Vagina (tissue), 2 donors: ENCODE data around the gene ACOX1. TPM values are rescaled to one million over a fixed set of nuclear protein-coding genes. Genes with fewer than 3 reads are reported as not detected.

ENCODE experiments used
- DNase-seq, 2 donors: peaks; one replicate each; pipeline ENCODE4 v3.0.0-alpha.2; 2017; ENCODE audit errors: extremely low spot score in 2 of 2
- H3K27ac ChIP-seq: fragments of 200-600 bp; sonication (generic); one replicate; pipeline ENCODE4 v1.5.1; 2019
- H3K27me3 ChIP-seq: fragments of 200-600 bp; sonication (generic); one replicate; pipeline ENCODE4 v1.5.1; 2019
- H3K36me3 ChIP-seq, 2 donors: fragments of 200-600 bp; sonication (generic); one replicate each; pipeline ENCODE4 v1.5.1; 2017 to 2019
- H3K4me1 ChIP-seq: fragments of 200-600 bp; sonication (generic); one replicate; pipeline ENCODE4 v1.5.1; 2019
- H3K4me3 ChIP-seq, 2 donors: fragments of 200-600 bp; sonication (generic); 1 replicate in 1 of 2; 2 replicates in 1 of 2; pipeline ENCODE4 v1.5.1; 2016 to 2019
- H3K9me3 ChIP-seq: fragments of 200-600 bp; sonication (generic); one replicate; pipeline ENCODE4 v1.5.1; 2019
- POLR2A ChIP-seq, 2 donors: fragments of 450-650 bp; IDR thresholded peaks; one replicate each; pipeline ENCODE4 v1.6.1; 2017; ENCODE audit warnings: antibody characterized with exemption in 2 of 2, mild to moderate bottlenecking in 2 of 2, moderate library complexity in 2 of 2
- POLR2AphosphoS5 ChIP-seq, 2 donors: sonication (generic); formaldehyde crosslinking; IDR thresholded peaks; one replicate each; pipeline ENCODE4 v1.9.0; 2017; ENCODE audit warnings: antibody characterized with exemption in 2 of 2, mild to moderate bottlenecking in 2 of 2, low read depth in 1 of 2; ENCODE audit not compliant: insufficient read depth in 1 of 2
- intact Hi-C: fragments of 100-400 bp; cut with DNase I; formaldehyde crosslinking; loops from one replicate; pipeline ENCODE4 v1.15.1; 2023
- total RNA-seq: library from RNA; depleted of rRNA; stranded (reverse); fragments of >200 nt; gene quantifications from one replicate; pipeline ENCODE4 v1.2.3, GENCODE V29; 2016
- TF ChIP-seq, protein P1 (sequence below), 3 experiments: fragments of 450-650 bp in 2 of 3; fragments of 200-600 bp in 1 of 3; sonication (generic) in 1 of 3; IDR thresholded peaks; one replicate each; pipeline ENCODE4 v1.5.1; 2017 to 2019; ENCODE audit warnings: antibody characterized with exemption in 3 of 3, mild to moderate bottlenecking in 2 of 3, moderate library complexity in 2 of 3

Gene ACOX1
- total RNA-seq, 1 donor from 2014 or later: 50.6 TPM

DNA sequence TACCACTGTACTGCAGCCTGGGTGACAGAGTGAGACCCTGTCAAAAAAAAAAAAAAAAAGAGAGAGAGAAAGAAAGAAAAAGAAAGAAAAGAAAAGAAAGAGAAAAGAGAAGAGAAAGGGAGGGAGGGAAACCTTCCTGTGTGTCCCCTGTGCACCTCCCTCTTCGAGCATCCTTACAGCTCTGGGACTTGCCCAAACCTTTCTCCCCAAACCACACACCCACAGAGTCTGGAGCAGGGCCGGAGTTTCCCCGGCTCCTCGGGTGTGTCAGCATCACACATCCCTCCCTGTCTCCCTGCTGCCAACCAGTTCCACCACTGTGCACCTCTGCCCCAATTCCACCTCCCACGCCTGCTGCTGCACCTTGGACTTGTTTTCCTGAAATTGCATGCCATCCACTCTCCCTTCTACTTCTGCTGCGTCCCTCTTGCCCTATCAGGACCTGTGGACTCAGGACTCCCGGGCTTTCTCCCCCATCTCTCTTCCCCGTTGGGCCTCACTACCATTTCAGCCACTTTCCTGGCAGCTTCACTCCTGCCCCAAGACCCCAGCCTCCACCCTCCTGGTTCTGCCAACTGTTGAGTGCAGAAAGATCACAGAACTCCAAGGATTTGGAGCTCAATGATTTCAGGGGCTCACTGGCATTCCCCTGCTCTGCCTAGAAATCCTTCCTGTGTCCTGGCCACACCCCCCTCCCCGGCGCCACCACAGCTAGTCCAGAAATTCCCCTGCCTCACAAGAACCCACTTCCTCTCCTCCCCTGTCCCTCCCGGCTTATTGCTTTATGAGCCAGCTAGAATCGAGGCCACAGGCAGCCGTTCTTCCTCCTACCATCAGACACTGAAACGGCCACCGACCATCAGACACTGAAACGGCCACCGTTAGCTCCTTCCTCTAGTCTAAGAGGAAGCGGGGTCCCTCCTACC, 18.0 kb upstream of the ACOX1 start:
- no peak for TF ChIP-seq POLR2AphosphoS5 (IDR thresholded peaks at IDR 0.05; ENCODE audit: insufficient read depth in 1 of 2, low read depth in 1 of 2)
- TF ChIP-seq, protein P1, sequence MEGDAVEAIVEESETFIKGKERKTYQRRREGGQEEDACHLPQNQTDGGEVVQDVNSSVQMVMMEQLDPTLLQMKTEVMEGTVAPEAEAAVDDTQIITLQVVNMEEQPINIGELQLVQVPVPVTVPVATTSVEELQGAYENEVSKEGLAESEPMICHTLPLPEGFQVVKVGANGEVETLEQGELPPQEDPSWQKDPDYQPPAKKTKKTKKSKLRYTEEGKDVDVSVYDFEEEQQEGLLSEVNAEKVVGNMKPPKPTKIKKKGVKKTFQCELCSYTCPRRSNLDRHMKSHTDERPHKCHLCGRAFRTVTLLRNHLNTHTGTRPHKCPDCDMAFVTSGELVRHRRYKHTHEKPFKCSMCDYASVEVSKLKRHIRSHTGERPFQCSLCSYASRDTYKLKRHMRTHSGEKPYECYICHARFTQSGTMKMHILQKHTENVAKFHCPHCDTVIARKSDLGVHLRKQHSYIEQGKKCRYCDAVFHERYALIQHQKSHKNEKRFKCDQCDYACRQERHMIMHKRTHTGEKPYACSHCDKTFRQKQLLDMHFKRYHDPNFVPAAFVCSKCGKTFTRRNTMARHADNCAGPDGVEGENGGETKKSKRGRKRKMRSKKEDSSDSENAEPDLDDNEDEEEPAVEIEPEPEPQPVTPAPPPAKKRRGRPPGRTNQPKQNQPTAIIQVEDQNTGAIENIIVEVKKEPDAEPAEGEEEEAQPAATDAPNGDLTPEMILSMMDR (IDR thresholded peaks at IDR 0.05): no peak
- no peak for TF ChIP-seq POLR2A (IDR thresholded peaks at IDR 0.05)

DNA sequence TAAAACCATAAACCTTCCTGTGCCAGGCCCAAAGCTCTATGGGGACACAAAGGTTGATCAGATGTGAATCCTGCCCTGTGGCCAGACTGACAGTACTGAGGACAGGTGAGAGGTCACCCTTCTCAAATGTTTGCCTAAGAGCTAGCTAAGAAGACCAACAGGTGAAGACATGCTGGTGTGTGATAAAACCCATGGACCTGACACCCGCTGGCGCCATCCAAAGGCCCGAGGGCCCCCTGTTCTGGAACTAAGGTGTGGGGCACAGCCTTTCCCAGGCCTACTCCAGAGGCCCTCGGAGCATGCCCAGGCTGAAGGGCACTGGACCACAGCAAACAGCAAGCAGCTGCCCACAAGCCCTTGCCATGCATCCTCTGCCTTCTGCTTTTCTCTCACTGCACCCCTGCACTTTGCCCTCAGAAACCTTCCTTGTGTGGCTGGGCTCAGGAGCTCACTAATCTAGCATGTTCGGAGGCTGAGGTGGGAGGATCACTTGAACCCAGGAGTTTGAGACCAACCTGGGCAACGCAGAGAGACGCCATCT, 16.5 kb upstream of the ACOX1 start:
- intact Hi-C loops: no loop called here
- H3K36me3 ChIP-seq: peaks cover 0 to 5% of the 10 kb centered on the region in 2 donors
- H3K27me3 ChIP-seq: no peaks in the 10 kb centered on the region
- H3K4me1 ChIP-seq: peaks cover 13% of the 10 kb centered on the region
- TF ChIP-seq POLR2A (IDR thresholded peaks at IDR 0.05) (no peak), POLR2AphosphoS5 (IDR thresholded peaks at IDR 0.05; ENCODE audit: insufficient read depth in 1 of 2, low read depth in 1 of 2) (no peak)
- TF ChIP-seq, protein P1 (IDR thresholded peaks at IDR 0.05): no peak
- no peaks in the 10 kb centered on the region for H3K9me3 ChIP-seq
- DNase-seq: no peak
- no peak overlapping the region for H3K4me3 ChIP-seq
- H3K27ac ChIP-seq: no peak overlapping the region

More for the DNA sequence above, 18.0 kb upstream of the ACOX1 start:
- Histone ChIP-seq H3K36me3 (no peaks in the 10 kb centered on the region), H3K27ac (no peak overlapping the region), H3K9me3 (no peaks in the 10 kb centered on the region), H3K27me3 (no peaks in the 10 kb centered on the region), H3K4me1 (peaks cover 14% of the 10 kb centered on the region), H3K4me3 (no peak overlapping the region)
- intact Hi-C loops: no loop called here
- peak in 1 of 2 donors; percentile 83 for DNase-seq

DNA sequence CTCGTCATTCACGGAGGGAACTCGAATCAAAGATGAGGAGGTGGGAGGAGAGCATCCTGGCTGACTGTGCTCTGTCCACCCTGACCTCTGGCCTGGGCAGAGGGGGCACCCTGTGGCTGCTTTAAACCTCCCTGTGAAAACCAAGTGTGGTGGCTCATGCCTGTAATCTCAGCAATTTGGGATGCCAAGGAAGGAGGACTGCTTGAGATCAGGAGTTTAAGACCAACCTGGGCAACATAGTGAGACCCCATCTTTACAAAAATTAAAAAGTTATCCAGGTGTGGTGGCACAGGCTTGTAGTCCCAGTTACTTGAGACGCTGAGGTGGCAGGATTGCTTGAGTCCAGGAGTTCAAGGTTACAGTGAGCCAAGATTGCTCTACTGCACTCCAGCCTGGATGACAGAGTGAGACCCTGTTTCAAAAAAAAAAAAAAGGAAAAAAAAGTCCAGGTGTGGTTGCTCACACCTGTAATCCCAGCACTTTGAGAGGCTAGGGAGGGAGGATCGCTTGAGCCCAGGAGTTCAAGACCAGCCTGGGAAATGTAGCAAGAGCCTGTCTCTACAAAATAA, 15.9 kb upstream of the ACOX1 start:
- no peak overlapping the region for H3K27ac ChIP-seq
- TF ChIP-seq POLR2AphosphoS5 (IDR thresholded peaks at IDR 0.05; ENCODE audit: insufficient read depth in 1 of 2, low read depth in 1 of 2) (no peak), POLR2A (IDR thresholded peaks at IDR 0.05) (no peak)
- TF ChIP-seq, protein P1 (IDR thresholded peaks at IDR 0.05): no peak
- DNase-seq: no peak
- H3K36me3 ChIP-seq: peaks cover 0 to 5% of the 10 kb centered on the region in 2 donors
- peaks cover 9% of the 10 kb centered on the region for H3K4me1 ChIP-seq
- H3K4me3 ChIP-seq: no peak overlapping the region
- intact Hi-C loops: no loop called here
- H3K9me3 ChIP-seq: no peaks in the 10 kb centered on the region
- H3K27me3 ChIP-seq: no peaks in the 10 kb centered on the region

DNA sequence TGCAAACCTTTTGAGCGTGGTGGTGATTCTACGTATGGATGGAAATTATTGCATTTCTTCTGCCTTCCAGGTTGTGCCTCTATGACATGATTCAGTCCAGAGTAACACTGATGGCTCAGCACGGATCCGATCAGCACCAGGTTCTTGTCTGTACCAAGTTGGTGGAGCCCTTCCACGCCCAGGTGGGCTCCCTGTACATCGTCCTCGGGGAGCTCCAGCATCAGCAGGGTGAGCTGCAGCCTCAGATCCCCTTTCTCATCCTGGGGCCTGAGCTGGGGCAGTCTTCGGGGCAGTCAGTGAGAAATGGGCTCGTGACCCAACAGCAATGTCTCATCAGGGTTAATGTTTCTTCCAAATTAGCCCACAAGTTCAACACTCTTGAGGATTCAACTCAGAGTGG, 12.4 kb upstream of the ACOX1 start:
- Histone ChIP-seq H3K36me3 (peaks cover 0 to 16% of the 10 kb centered on the region in 2 donors), H3K27me3 (no peaks in the 10 kb centered on the region), H3K9me3 (no peaks in the 10 kb centered on the region), H3K27ac (no peak overlapping the region), H3K4me1 (no peaks in the 10 kb centered on the region), H3K4me3 (no peak overlapping the region)
- no peak for DNase-seq
- intact Hi-C loops: no loop called here
- TF ChIP-seq POLR2A (IDR thresholded peaks at IDR 0.05) (no peak), POLR2AphosphoS5 (IDR thresholded peaks at IDR 0.05; ENCODE audit: insufficient read depth in 1 of 2, low read depth in 1 of 2) (no peak)
- TF ChIP-seq, protein P1 (IDR thresholded peaks at IDR 0.05): no peak
